Activated CD8-positive, alpha-beta memory T cell treated with anti-CD3 and anti-CD28 coated beads, Interleukin-2, amount 50 U/mL, for 1 hour (primary cell): Measurements from ENCODE around the gene KIF6.

ENCODE experiments used
- DNase-seq: peaks from one replicate; pipeline ENCODE4 v3.0.0-alpha.2; 2020; ENCODE audit errors: extremely low read depth

KIF6 gene

GRCh38 chr6:39664173-39664572, 61.0 kb downstream of the KIF6 start:
- no peak for DNase-seq

GRCh38 chr6:39657355-39658135, 67.7 kb downstream of the KIF6 start:
- DNase-seq, result no peak

- DNase-seq, result no peak
Observed at GRCh38 chr6:39654121-39654520, 71.1 kb downstream of the KIF6 start.

- no peak for DNase-seq
Observed at GRCh38 chr6:39653612-39654011, 71.6 kb downstream of the KIF6 start.

GRCh38 chr6:39649996-39650395, 75.2 kb downstream of the KIF6 start:
- DNase-seq, result no peak

GRCh38 chr6:39646751-39647420, 78.3 kb downstream of the KIF6 start:
- no peak for DNase-seq

GRCh38 chr6:39642270-39642669, 82.9 kb downstream of the KIF6 start:
- DNase-seq, result no peak

GRCh38 chr6:39638126-39638822, 86.9 kb downstream of the KIF6 start:
- no peak for DNase-seq

GRCh38 chr6:39634646-39635341, 90.4 kb downstream of the KIF6 start:
- no peak for DNase-seq

GRCh38 chr6:39625209-39625608, 100.0 kb downstream of the KIF6 start:
- no peak for DNase-seq

- DNase-seq, result no peak
Observed at GRCh38 chr6:39623750-39624149, 101.5 kb downstream of the KIF6 start.

- DNase-seq, result no peak
Observed at GRCh38 chr6:39617520-39617919, 107.7 kb downstream of the KIF6 start.

- DNase-seq, result no peak
Observed at GRCh38 chr6:39617026-39617425, 108.2 kb downstream of the KIF6 start.

- no peak for DNase-seq
Observed at GRCh38 chr6:39615622-39616021, 109.6 kb downstream of the KIF6 start.

- no peak for DNase-seq
Observed at GRCh38 chr6:39614393-39614950, 110.7 kb downstream of the KIF6 start.

- DNase-seq, result no peak
Observed at GRCh38 chr6:39610221-39610620, 115.0 kb downstream of the KIF6 start.

- no peak for DNase-seq
Observed at GRCh38 chr6:39608652-39609345, 116.4 kb downstream of the KIF6 start.

GRCh38 chr6:39602601-39603519, 122.3 kb downstream of the KIF6 start:
- DNase-seq, result no peak

- no peak for DNase-seq
Observed at GRCh38 chr6:39599973-39600372, 125.2 kb downstream of the KIF6 start.

GRCh38 chr6:39599341-39599740, 125.9 kb downstream of the KIF6 start:
- no peak for DNase-seq
